HG02870 (cell line): Measurements from ENCODE around the gene MYBPHL.
"Not testable (repeated sequence)": the region's sequence is repeated elsewhere in the genome, so short reads cannot be mapped to it uniquely, and the experiment has no call there.

ENCODE experiments used
- ATAC-seq: cut with Tn5 transposase; IDR thresholded peaks from one replicate; pipeline ENCODE4 v1.9.1; 2021; ENCODE audit warnings: mild to moderate bottlenecking, moderate library complexity; ENCODE audit not compliant: unreplicated experiment

The MYBPHL gene

DNA sequence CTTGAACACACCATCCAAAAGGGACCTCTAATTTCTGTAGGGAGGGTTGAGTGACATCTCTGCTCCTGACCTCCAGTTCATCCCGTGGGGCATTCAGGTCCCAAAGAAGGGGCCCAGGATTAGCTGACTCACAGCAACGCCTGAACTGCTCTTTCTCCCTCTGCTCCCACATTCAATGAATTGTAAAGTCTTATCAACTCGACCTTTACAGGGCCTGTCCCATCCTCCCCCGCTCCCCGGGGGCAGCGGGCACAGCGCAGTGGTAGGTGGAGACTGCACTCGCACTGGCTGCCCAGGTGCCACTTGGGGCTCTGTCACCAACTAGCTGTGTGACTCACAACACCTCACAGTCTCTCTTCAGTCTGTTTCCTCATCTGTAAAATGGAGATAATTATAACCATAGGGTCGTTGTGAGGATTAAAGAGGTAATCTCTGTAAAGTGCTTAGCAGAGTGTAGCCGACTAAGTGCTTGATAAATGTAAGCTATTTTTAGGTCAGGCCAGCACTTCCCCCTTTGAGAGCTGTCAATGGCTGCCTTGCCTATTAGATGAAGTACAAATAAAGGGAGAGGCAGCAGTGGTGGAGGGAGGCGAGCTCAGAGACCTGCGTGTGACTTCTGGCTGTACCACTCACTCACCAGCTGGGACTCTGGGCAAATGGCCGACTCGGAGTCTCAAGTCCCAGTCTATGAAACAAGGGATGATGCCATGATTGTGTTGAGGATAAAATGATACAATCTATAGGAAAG lies 637 bp upstream of the MYBPHL start:
- ATAC-seq: no peak

DNA sequence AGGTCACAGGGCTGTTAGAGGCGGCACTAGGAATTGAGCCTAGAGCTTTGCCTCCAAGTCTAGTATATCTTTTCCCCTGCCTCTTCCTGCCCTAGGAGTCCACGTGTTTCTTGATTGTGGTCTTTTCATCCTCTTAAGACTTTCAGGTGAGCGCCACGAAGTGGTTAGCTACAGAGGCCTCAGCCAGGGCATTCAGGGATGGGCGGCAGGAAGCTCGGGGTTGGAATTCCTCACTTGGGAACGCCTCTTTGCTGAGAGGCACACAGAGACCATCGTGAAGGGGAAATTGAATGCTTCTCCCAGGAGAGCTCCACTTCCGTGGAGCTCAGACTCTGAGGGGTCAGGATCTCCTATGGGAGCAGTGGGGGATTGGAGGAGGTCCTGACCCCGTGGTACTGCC lies 820 bp downstream of the MYBPHL start:
- not testable (repeated sequence) for ATAC-seq

DNA sequence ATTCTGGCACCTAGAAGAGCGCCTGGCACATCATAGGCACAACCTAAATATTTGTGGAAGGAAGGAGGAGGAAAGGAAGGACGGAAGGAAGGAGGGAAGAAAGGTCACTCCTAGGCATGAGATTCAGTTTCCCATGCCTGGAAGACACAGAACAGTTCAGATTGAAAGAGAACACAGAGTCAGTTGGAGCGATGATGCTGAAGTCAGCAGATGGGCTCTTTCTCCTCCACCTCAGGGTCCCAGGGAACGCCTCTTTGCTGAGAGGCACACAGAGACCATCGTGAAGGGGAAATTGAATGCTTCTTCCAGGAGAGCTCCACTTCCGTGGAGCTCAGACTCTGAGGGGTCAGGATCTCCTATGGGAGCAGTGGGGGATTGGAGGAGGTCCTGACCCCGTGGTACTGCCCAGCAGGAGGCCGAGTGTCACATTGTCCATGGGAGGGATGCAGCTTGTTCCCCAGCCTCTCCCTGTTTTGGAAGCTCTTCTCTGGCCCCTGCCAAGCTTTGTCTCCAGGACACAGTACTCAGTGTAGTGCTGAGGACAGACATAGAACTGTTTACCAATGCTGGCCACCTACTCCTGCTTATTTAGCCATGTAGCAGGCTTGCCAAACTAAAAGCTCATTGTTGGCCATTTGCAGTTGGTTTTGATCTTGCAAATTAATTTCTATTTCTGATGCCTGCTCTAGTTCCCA lies 2.4 kb downstream of the MYBPHL start:
- ATAC-seq: no peak

DNA sequence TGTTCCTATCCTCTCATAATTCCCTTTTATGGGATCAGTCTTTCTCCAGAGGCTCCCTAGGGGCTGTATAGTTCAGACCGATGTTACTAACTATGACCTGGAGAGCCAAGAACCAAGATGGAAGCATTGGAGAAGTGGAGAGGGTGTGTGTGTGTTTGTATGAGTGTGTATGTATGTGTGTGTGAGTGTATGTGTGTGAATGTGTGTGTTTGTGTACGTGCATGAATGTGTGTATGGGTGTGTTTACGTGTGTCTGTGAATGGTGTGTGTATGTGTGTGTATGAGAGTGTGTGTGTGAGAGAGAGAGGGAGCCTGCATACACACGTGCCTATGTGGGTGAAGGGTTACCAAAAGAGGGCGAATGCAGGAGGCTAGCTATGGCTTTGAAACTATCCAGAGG lies 4.9 kb downstream of the MYBPHL start:
- no peak for ATAC-seq

DNA sequence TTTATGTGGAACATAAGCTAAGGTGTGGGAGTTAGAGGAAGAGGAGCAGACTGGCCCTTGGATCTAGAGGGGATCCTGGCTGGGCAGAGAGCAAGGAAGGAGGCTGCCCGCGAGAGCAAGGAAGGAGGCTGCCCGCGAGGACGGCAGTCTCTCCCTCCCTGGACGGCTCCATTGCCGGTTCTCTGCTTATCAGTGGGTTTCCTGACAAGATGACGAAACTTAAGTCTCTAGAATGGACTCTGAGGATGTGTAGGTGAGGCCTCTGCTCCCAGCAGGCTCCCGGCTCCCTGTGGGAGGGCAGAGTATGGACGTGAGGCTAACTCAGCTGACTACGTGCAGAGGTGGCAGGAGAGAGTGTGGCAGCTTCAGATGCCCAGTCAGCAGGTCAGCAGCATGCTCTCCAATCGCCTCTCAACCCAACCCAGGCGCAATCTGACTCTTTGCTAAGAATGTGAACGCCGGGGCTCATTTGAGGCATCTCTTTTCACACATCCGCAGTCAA lies 6.1 kb downstream of the MYBPHL start:
- no peak for ATAC-seq

DNA sequence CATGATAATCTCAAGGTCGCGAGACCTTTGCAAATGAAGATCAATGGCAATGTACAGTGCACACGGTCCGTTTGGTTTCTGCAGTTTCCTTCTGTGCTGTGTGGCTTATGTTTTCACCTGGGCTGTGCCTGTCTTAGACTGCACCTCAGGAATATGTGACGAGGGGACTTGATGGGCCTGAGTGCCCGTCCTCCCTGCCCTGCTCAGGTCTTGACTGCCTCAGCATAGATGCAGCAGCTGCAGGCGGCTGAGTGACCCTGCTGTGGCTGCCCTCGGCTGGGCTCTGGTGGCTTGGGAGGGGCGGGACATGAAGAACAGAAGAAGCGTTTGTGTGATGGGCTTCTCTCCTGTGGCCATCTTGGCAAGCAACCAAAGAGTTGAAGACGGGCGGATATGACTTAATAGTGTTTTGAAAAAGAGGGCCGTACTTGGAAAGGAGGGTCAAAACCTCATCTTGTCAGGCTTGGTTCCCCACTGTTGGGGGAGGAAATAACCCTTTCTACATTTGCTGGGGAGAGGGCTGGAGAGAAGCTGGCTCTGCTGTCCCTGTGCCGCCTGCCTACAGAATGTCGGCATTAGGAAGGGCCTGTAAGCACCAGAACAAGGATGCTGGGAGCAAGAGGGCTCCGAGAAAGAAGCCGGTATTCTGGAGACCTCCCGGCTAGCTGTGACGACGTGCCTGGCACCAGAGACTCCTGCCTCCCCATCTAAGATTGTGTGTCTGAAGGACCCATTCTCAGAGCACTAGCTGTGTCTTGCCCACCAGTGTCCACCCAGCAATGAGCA lies 7.1 kb downstream of the MYBPHL start:
- no peak for ATAC-seq

DNA sequence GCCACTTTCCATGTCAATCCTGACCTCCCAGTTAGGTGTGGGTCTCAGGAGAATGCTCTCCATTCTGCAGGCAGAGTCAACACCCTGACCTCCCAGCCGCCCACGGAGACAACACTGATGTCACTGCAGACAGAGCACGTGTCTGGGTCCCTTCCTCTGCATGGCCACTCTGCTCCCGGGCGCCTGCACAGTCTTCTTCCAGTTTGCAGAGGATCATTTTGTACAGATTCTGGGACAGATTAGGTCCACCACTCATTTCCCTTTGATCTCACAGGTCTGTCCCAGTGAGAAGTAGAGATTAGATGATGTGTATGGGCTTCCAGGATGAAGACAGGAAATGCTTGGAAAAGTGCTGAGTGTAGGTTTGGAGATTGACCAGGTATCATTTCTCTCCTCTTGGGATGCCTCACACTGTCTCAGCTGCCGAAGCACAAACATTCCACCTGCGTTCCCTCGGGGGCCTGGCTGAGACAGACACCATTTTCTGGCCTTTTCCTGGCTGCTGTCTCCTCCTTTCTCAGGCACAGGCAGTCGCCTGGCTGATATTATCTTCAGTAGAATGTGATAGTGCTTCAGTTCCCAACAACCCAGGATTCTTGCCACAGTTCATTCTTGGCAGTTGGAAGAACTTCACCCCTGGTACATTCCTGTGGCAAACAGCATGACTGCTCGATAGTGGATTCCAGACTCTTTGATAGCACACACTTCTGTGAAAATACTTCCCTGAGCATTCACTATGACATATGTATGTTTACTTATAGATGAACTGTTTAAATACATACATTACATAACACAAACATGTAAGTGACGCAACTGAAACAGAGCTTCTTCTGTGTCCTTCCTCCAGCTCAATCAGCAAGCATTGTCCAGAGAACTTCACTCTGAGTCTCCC lies 7.9 kb downstream of the MYBPHL start:
- no peak for ATAC-seq

DNA sequence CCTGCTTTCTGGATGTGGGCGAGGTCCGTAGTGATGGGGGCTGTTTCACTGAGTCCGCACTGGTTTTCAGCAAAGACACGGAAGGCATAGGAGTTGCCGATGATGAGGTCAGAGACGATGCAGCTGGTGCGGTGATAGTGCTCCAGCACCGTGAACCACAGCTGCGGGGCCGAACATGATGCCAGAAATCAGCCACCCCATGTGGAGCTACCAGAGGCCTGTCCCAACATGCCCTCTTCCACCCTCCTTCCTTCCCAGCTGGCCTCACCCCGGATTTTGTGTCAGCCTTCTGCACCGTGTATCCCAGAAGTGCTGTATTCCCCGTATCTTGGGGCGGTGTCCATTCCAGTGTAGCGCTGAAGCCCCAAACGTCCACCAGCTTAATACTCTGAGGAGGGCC lies 10.0 kb downstream of the MYBPHL start:
- ATAC-seq: no peak

DNA sequence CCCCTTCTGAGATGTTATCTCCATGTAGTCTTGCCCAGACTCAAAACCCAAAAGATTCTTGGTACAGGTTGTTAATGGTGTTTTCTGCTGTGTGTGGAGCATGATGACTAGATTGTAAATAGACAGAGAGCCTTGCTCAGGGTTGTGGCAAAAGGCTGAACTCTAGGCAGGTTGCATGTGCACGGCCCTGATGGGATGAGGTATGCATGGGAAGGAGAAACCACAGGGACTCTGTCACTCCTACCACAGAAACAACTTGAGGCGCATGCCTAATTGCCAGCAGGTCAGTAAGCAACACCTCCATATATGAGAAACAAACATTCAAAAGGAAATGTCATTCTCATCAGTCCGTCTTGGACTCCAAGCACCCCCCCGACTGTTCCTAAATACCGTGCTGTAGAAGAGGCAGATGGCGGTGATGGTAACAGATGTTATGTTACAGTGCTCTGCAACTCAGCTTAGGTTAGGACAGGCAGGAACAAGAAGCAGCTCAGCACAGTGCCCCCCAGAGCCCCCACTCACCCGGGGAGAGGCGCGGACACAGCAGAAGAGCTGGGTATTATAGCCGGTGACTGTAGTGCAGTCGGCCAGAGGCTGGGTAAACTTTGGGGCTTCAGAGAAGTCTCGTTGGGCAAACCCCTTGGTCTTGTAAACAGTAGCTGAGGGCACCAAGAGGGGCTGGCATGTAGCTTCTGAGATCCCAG lies 10.9 kb downstream of the MYBPHL start:
- no peak for ATAC-seq

DNA sequence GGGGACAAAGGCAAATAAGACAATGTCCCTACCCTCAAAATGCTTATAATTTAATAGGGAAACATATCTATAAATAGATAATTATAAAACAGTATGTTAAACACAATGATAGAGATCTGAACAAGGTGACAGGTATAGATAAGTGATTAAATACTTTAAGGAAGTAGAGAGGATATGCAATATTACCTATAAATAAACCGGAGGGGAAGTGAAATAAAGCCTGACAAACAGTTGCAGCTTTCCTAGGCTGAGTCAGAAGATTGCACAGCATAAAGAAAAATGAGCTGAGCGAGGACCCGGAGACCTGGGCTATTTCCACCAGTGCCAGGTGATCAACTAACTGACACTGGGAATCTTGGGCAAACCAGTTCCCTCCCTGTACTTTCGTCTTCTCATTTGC lies 12.3 kb downstream of the MYBPHL start:
- ATAC-seq: no peak

DNA sequence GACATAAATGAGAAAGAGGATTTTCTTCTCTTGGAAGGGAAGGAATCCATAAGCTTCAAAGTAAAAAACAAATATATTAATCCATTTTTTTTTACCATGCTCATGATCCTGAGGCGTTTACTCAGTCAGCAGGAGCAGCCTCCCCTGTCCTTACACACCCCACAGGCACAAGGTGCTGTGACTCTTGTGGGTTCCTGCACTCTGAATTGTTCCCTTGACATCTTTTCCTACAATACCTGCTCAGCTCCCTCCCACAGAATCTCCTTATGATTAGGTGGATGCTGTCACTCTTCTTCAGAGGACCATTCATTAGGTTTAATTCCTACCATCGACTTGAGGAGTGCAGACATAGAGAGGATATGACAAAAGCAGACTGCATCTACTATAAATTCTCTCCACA lies 13.8 kb downstream of the MYBPHL start:
- ATAC-seq: no peak

DNA sequence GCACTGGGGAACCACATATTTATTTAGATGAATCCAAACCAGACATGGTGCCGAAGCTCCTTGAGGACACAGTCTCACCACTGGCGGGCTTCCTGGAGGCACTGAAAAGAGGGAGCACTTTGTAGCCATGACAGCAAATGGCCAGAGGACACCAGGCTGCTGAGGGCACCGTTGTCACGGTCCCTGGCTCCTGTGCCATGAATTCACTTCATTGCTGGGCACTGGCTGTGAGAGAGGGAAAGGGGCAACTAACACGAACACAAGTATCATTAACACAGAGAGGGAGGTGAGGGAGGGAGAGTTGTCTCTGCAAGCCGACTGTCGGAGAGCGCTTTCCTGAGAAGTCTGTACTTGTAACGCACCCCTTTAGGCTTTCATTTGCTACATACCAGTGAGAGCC lies 14.4 kb downstream of the MYBPHL start:
- no peak for ATAC-seq

DNA sequence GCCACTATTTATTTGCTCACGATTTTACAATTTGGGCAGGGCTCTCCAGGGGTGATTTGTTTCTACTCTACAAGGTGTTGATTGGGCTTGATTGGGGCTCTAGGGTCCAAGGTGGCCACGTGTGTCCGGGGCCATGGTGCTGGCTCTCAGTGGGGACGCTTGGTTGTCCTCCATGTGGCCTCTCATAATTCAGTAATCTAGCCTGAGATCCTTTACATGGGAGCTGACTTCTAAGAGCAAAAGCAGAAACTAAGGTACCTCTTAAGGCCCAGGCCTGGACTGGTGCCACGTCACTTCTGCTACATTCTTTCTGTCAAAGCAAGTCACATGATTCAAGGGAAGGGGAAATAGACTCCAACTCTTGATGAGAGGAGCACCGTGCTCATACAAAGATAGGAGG lies 15.8 kb downstream of the MYBPHL start:
- no peak for ATAC-seq

DNA sequence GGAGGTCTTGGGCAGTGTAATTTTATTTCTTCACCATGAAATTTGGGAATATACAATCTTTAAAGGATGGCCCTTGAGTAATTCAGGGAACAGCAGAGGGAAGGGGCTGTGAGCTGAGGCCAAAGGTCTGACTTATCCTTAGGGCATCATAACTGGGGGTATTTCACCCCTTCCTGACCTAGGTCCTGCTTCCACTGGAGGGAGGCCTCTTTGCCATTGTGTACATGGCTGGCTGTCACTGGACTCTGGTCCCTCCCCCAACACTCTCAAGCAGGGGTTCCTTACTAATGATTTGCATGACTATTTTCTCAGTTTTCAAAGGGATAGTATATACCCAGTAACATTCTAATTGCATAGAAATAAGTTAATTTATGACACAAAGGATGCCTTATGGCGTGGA lies 16.7 kb downstream of the MYBPHL start:
- no peak for ATAC-seq

DNA sequence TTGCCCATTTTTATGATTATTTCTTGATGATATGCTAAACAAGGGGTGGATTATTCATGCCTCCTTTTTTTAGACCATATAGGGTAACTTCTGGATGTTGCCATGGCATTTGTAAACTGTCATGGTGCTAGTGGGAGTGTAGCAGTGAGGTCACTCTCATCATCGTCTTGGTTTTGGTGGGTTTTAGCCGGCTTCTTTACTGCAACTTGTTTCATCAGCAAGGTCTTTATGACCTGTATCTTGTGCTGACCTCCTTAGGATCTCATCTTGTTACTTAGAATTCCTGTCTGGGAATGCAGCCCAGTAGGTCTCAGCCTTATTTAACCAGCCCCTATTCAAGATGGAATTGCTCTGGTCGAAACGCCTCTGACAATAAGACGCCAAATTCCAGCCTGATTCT lies 20.0 kb downstream of the MYBPHL start:
- ATAC-seq: not testable (repeated sequence)

DNA sequence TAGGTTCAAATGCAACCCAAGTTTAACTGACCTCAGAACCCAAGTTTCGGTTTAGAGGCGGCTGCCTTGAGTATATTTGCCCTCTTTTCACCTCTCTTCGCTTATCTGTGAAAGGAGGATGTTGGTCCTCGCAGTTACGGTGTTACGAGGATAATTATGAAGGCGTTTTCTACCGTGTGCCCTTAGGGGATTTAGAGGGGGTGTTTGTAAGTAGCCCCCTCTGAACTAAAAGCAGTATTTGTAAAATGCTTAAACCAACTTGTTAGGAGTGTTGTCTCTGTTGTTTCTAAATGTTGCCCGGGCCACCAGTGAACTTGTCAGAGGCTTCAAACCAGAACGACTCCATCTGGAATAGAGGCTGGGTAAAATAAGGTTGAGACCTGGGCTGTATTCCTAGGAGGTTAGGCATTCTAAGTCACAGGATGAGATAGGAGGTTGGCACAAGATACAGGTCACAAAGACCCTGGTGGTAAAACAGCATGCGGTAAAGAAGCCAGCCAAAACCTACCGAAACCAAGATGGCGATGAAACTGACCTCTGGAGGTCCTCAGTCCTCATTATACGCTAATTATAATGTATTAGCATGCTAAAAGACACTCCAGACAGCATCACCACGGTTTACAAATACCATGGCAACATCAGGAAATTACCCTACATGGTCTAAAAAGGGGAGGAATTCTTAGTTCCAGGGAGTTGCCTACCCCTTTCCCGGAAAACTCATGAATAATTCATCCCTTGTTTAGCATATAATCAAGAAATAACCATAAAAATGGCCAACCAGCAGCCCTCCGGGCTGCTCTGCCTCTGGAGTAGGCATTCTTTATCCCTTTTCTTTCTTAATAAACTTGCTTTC lies 22.8 kb downstream of the MYBPHL start:
- ATAC-seq: peak; percentile 26

DNA sequence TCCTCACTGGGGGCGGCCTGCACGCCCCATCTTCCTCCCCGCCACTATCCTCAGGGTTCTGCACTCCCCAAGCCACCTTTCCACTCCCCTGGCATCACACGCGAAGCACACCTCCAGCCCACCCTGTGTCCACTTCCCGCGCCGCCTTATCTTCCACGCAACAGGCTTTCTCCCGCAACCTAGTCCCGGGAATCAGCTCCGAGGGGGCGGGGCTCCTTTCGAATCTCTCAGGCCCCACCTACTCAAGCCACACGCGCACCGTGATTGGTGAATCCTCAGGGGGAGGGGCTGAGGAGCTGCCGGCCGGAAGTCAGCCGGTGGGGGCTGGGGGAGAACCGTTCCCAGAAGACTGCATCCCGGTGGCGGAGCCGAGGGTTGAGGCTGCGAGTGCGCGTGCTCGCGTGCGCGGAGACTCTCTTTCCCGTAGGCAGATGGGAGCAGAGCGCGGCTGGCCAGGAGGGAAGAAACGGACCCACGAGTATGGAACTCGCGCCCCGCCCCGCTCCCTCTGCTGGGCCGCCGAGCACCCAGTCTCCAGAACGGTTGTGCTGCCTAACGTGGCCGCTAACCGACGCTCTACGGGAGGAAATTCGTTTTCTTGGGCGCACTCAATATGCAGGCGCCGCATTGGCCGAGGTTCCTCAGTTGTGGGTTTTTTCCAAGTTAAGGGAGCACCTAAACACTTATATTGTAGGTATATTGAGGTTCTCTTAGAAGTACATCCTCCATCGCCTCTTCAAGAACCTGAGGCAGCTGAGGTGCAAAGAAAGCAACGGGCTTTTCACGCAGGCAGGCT lies 23.7 kb downstream of the MYBPHL start, which contains the start of gene PSRC1:
Gene PSRC1 (minus strand): TSS at position 194 of the 796 bp plus-strand sequence.
- ATAC-seq: peak; percentile 94

DNA sequence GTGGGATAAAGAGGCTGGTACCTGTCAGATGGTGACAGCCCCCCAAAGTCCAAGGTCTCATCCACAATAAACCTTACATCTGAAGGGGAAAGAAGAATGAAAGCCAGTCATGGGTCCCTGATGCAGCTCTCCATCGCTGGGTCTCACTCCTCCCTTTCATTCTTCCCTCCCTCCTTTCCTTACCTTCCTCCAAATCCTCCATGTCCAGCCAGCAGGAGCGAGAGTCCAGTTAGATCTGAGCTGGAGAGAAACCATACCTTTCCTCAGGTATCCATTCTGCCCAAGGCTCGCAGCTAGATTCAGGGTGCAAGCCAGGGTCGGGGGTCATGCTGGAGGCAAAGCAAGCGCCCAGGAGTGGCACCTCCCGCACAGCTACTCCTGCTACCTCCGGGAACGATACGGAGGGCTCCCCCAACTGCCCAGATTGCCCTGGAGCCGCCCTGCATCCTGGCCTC lies 24.3 kb downstream of the MYBPHL start:
- ATAC-seq: no peak
